ENCODE measurements around the gene CDH22.

GRCh38 chr20:46324960-46325703, 16.8 kb upstream of the CDH22 start:
- no peak for TF ChIP-seq POLR2AphosphoS5 (IDR thresholded peaks at IDR 0.05; ENCODE audit: low read depth, low read length)
- TF ChIP-seq TAF1 (IDR thresholded peaks at IDR 0.05; ENCODE audit: borderline replicate concordance, insufficient read depth, low read length): no peak
- TF ChIP-seq REST (IDR thresholded peaks at IDR 0.05; ENCODE audit: insufficient read depth in 1 of 2, low read depth in 2 of 2, low read length in 2 of 2): no peak
- TF ChIP-seq SIN3A (IDR thresholded peaks at IDR 0.05; ENCODE audit: borderline replicate concordance, insufficient read depth, low read length): no peak
